Neural progenitor cell (in vitro differentiated cells): ENCODE measurements around the gene KCNMB2. TPM values are rescaled to one million over a fixed set of nuclear protein-coding genes. Genes with fewer than 3 reads are reported as not detected.

Experiments
- DNase-seq: peaks from one replicate; pipeline ENCODE4 v3.0.0-alpha.2; 2016; ENCODE audit warnings: low spot score
- H2AFZ ChIP-seq: fragments of 200-600 bp; sonication (generic); replicated peaks from 2 replicates; pipeline ENCODE4 v1.6.1; 2016; ENCODE audit warnings: antibody characterized with exemption
- H3F3A ChIP-seq: fragments of 200-600 bp; sonication (generic); 2 replicates; pipeline ENCODE4 v1.6.1; 2016; ENCODE audit warnings: antibody characterized with exemption, low read depth
- H3K27ac ChIP-seq: fragments of 200-600 bp; sonication (generic); 2 replicates; pipeline ENCODE4 v1.5.1; 2016; ENCODE audit warnings: mild to moderate bottlenecking
- H3K27me3 ChIP-seq: fragments of 200-600 bp; sonication (generic); 2 replicates; pipeline ENCODE4 v1.6.1; 2016; ENCODE audit warnings: mild to moderate bottlenecking, moderate library complexity
- H3K36me3 ChIP-seq: fragments of 200-600 bp; sonication (generic); 2 replicates; pipeline ENCODE4 v1.5.1; 2016
- H3K4me1 ChIP-seq: fragments of 200-600 bp; sonication (generic); 2 replicates; pipeline ENCODE4 v1.6.1; 2016; ENCODE audit warnings: mixed run types
- H3K4me2 ChIP-seq: fragments of 200-600 bp; sonication (generic); 2 replicates; pipeline ENCODE4 v1.6.1; 2016
- H3K4me3 ChIP-seq: fragments of 200-600 bp; sonication (generic); 2 replicates; pipeline ENCODE4 v1.5.1; 2016
- H3K79me2 ChIP-seq: fragments of 200-600 bp; sonication (generic); 2 replicates; pipeline ENCODE4 v1.6.1; 2016; ENCODE audit warnings: low read depth
- H3K9ac ChIP-seq: fragments of 200-600 bp; sonication (generic); 2 replicates; pipeline ENCODE4 v1.6.1; 2016
- H3K9me3 ChIP-seq: fragments of 200-600 bp; sonication (generic); 2 replicates; pipeline ENCODE4 v1.5.1; 2016; ENCODE audit warnings: low read depth
- H4K20me1 ChIP-seq: fragments of 200-600 bp; sonication (generic); 2 replicates; pipeline ENCODE4 v1.6.1; 2016; ENCODE audit warnings: low read depth
- H3K27ac Mint-ChIP-seq: 3 replicates; pipeline ENCODE4 v1.8.0; 2021; ENCODE audit warnings: mixed read lengths
- H3K27me3 Mint-ChIP-seq: 2 replicates; pipeline ENCODE4 v1.8.0; 2022; ENCODE audit warnings: low read depth, mild to moderate bottlenecking, inconsistent platforms, moderate library complexity, mixed read lengths; ENCODE audit not compliant: insufficient read depth
- H3K36me3 Mint-ChIP-seq: 3 replicates; pipeline ENCODE4 v1.8.0; 2021; ENCODE audit warnings: mixed read lengths
- H3K4me1 Mint-ChIP-seq: 3 replicates; pipeline ENCODE4 v1.8.0; 2021; ENCODE audit warnings: mixed read lengths
- H3K4me3 Mint-ChIP-seq: 3 replicates; pipeline ENCODE4 v1.8.0; 2021; ENCODE audit warnings: mild to moderate bottlenecking, moderate library complexity, mixed read lengths
- H3K9me3 Mint-ChIP-seq: 3 replicates; pipeline ENCODE4 v1.8.0; 2020; ENCODE audit warnings: mixed read lengths
- EZH2 ChIP-seq: fragments of 200-600 bp; sonication (generic); IDR thresholded peaks from 2 replicates; pipeline ENCODE4 v1.6.1; 2017; ENCODE audit warnings: antibody characterized with exemption, mild to moderate bottlenecking, moderate library complexity
- EZH2phosphoT487 ChIP-seq: fragments of 200-600 bp; sonication (generic); IDR thresholded peaks from 2 replicates; pipeline ENCODE4 v1.6.1; 2017; ENCODE audit warnings: antibody characterized with exemption
- total RNA-seq: library from RNA; depleted of rRNA; stranded (reverse); fragments of >200 nt; gene quantifications from 2 replicates; pipeline ENCODE4 v1.2.3, GENCODE V29; 2015; ENCODE audit warnings: low replicate concordance
- TF ChIP-seq, protein P1 (sequence below): fragments of 200-600 bp; sonication (generic); IDR thresholded peaks from 2 replicates; pipeline ENCODE4 v1.5.1; 2017; ENCODE audit warnings: antibody characterized with exemption, mild to moderate bottlenecking

Gene KCNMB2
- total RNA-seq, 1 donor from 2014 or later = not detected

DNA sequence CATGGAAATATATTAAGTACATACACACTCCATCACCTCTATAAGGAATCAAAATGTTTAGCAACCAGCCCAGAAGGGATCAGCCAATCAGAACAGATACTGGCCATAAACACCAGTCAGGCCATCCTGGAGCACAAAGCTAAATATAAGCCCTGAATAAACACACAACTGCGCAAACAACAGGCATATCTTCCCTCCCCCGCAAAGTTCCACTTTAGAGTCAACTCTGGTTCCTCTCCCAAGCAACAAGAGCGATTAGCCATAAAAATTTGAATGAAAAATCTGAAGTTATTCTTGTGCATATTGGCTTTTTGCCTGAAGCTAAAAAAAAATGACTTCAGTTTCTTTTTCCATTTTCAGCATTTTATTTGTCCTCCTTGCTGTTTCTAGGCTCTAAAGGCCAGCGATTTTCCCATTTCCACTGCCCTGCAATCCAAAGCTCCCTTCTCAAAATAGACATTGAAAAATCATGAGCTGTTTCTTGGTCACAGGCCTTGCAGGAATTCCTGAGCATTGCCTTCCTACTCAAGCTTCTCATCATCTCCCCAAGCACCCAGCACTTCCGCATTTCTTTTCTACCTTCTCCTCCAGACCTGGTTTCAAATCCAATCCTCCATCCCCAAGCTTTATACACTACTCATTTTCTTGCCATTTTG lies 287.5 kb downstream of the KCNMB2 start:
- no peak overlapping the region for H3K4me3 Mint-ChIP-seq
- Histone ChIP-seq H3K4me3 (no peak overlapping the region), H3F3A (no peaks in the 10 kb centered on the region), H3K4me2 (no peak overlapping the region), H3K4me1 (no peaks in the 10 kb centered on the region), H3K36me3 (no peaks in the 10 kb centered on the region), H3K27ac (no peak overlapping the region), H3K79me2 (no peaks in the 10 kb centered on the region), H3K9ac (no peak overlapping the region), H2AFZ (no peak overlapping the region), H3K27me3 (no peaks in the 10 kb centered on the region), H3K9me3 (no peaks in the 10 kb centered on the region), H4K20me1 (no peaks in the 10 kb centered on the region)
- no peak overlapping the region for H3K27ac Mint-ChIP-seq
- DNase-seq = no peak
- TF ChIP-seq EZH2phosphoT487 = no peak
- TF ChIP-seq, protein P1, sequence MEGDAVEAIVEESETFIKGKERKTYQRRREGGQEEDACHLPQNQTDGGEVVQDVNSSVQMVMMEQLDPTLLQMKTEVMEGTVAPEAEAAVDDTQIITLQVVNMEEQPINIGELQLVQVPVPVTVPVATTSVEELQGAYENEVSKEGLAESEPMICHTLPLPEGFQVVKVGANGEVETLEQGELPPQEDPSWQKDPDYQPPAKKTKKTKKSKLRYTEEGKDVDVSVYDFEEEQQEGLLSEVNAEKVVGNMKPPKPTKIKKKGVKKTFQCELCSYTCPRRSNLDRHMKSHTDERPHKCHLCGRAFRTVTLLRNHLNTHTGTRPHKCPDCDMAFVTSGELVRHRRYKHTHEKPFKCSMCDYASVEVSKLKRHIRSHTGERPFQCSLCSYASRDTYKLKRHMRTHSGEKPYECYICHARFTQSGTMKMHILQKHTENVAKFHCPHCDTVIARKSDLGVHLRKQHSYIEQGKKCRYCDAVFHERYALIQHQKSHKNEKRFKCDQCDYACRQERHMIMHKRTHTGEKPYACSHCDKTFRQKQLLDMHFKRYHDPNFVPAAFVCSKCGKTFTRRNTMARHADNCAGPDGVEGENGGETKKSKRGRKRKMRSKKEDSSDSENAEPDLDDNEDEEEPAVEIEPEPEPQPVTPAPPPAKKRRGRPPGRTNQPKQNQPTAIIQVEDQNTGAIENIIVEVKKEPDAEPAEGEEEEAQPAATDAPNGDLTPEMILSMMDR = no peak
- no peak for TF ChIP-seq EZH2
- no peaks in the 10 kb centered on the region for H3K9me3 Mint-ChIP-seq
- H3K4me1 Mint-ChIP-seq = peaks cover 2% of the 10 kb centered on the region
- no peaks in the 10 kb centered on the region for H3K27me3 Mint-ChIP-seq
- no peaks in the 10 kb centered on the region for H3K36me3 Mint-ChIP-seq

DNA sequence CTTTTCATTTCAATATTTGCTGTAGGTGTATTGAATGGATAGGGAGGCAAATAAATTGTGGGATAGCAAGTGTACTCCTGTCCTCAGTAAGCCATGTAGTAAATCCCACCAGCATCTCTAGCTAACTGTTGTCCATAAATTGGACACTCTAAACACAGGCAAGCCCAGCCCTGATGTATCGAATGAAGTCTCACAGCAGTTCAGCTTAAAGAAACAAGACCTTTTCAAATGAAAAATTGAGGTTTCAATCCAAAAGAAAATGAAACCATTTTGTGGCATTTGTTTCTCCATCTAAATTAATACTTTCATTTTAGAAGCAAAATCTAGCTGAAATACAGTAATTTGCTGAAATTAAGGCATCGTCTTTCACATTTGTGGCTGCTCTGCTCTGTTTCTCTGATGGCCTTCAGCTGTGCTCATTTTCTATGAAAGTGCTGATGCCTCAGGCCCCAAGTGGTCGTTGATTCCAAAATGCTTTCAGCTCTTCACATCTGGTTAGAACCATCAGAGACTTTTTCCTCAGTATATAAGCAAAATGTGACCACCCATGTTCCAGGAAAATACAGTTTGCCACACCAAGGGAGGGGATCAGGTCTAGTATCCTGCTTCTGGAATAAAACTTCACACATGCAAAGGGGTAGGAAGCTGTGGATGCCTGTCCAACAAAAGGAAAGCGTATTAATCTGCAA lies 290.3 kb downstream of the KCNMB2 start:
- no peaks in the 10 kb centered on the region for H3K9me3 ChIP-seq
- H3K4me2 ChIP-seq = no peak overlapping the region
- no peaks in the 10 kb centered on the region for H3F3A ChIP-seq
- H3K27ac ChIP-seq = no peak overlapping the region
- no peaks in the 10 kb centered on the region for H3K36me3 ChIP-seq
- H3K79me2 ChIP-seq = no peaks in the 10 kb centered on the region
- H3K4me1 ChIP-seq = no peaks in the 10 kb centered on the region
- H3K4me1 Mint-ChIP-seq = peaks cover 2% of the 10 kb centered on the region
- no peak overlapping the region for H3K4me3 Mint-ChIP-seq
- H3K36me3 Mint-ChIP-seq = no peaks in the 10 kb centered on the region
- H4K20me1 ChIP-seq = no peaks in the 10 kb centered on the region
- H3K27me3 Mint-ChIP-seq = peaks cover 2% of the 10 kb centered on the region
- TF ChIP-seq EZH2phosphoT487 (no peak), EZH2 (no peak)
- TF ChIP-seq, protein P1 = no peak
- no peak overlapping the region for H3K9ac ChIP-seq
- no peaks in the 10 kb centered on the region for H3K9me3 Mint-ChIP-seq
- H3K4me3 ChIP-seq = no peak overlapping the region
- H3K27me3 ChIP-seq = no peaks in the 10 kb centered on the region
- DNase-seq = no peak
- H2AFZ ChIP-seq = no peak overlapping the region
- H3K27ac Mint-ChIP-seq = no peak overlapping the region

DNA sequence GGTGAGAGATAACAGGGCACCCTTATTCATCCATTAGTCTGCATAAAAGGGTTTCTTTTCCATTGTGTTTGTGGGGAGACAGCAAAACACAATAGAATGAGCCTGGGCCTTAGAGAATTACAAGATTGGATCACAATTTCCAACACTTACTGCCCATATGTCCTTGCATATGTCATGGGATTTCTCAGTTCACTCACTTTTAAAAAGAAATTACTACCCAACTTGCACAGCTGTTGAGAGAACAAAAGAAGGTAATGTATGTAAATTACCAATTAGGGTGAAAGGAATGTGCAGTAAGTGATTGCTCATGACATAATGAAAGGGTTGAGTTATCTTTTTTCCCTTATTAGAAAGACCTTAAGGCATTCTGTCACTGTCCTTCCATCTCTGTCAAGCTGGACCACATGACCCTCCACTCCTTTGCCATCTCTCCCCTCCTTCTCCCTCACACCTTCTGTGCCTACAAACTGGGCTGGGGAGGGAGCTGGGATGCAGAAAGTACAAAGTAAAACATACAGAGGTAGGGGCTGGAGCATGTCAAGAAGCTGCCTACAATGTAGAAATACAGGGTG lies 291.1 kb downstream of the KCNMB2 start:
- no peaks in the 10 kb centered on the region for H3K79me2 ChIP-seq
- Mint-ChIP-seq H3K4me3 (no peak overlapping the region), H3K9me3 (no peaks in the 10 kb centered on the region), H3K36me3 (no peaks in the 10 kb centered on the region), H3K27ac (no peak overlapping the region), H3K4me1 (peaks cover 2% of the 10 kb centered on the region), H3K27me3 (peaks cover 2% of the 10 kb centered on the region)
- no peaks in the 10 kb centered on the region for H3K4me1 ChIP-seq
- H3K27me3 ChIP-seq = no peaks in the 10 kb centered on the region
- no peak for DNase-seq
- no peaks in the 10 kb centered on the region for H3K9me3 ChIP-seq
- no peak for TF ChIP-seq EZH2
- no peak for TF ChIP-seq EZH2phosphoT487
- TF ChIP-seq, protein P1 = no peak
- no peak overlapping the region for H3K4me3 ChIP-seq
- H3K36me3 ChIP-seq = no peaks in the 10 kb centered on the region
- H3K4me2 ChIP-seq = no peak overlapping the region
- H2AFZ ChIP-seq = no peak overlapping the region
- H3K27ac ChIP-seq = no peak overlapping the region
- no peak overlapping the region for H3K9ac ChIP-seq
- H4K20me1 ChIP-seq = no peaks in the 10 kb centered on the region
- H3F3A ChIP-seq = no peaks in the 10 kb centered on the region
